Caco-2 (cell line): ENCODE results near the gene AMER2. TPM values are rescaled to one million over a fixed set of nuclear protein-coding genes. Genes with fewer than 3 reads are reported as not detected.

ENCODE experiments used
- BruUV-seq: library from RNA; stranded (reverse); fragments of 400-500 nt; replicated peaks from 2 replicates; lab custom pipeline; 2021; lab: Mats Ljungman, UMichigan
- CTCF ChIA-PET: fragments of 300-600 bp; sonication (Branson Sonifier 250); formaldehyde crosslinking; loops from one replicate; lab custom pipeline; 2022; ENCODE audit warnings: antibody characterized with exemption; lab: Charles Lee
- POLR2A ChIA-PET: fragments of 300-600 bp; sonication (Branson Sonifier 250); formaldehyde crosslinking; loops from one replicate; lab custom pipeline; 2022; ENCODE audit warnings: antibody characterized with exemption; lab: Charles Lee
- DNase-seq, 2 experiments: peaks; one replicate each; pipeline versions ENCODE4 v3.0.0 to v3.0.0-alpha.2; 2020 to 2022
- H3K27me3 ChIP-seq: replicated peaks from 2 replicates; pipeline ENCODE4 v1.6.0; 2011; ENCODE audit warnings: low read length; ENCODE audit not compliant: control insufficient read depth, insufficient read depth
- H3K36me3 ChIP-seq: 2 replicates; pipeline ENCODE4 v1.5.1; 2011; ENCODE audit warnings: low read length; ENCODE audit not compliant: control insufficient read depth, insufficient read depth
- H3K4me1 ChIP-seq: fragments of 250-450 bp; sonication (Bioruptor Pico); 2 replicates; pipeline ENCODE4 v1.5.1; 2020; ENCODE audit warnings: mild to moderate bottlenecking
- H3K4me3 ChIP-seq: 2 replicates; pipeline ENCODE4 v1.5.1; 2011; ENCODE audit warnings: low read depth, mild to moderate bottlenecking, control low read depth, low read length
- H3K9me3 ChIP-seq: fragments of 250-450 bp; sonication (Bioruptor Pico); 2 replicates; pipeline ENCODE4 v1.5.1; 2020; ENCODE audit warnings: mild to moderate bottlenecking, moderate library complexity
- H3K27ac Mint-ChIP-seq: one replicate; pipeline ENCODE4 v1.8.0; 2022; ENCODE audit warnings: mixed read lengths; ENCODE audit not compliant: unreplicated experiment
- H3K27me3 Mint-ChIP-seq: one replicate; pipeline ENCODE4 v1.8.0; 2022; ENCODE audit warnings: mixed read lengths; ENCODE audit not compliant: insufficient read depth, unreplicated experiment
- H3K36me3 Mint-ChIP-seq: one replicate; pipeline ENCODE4 v1.8.0; 2022; ENCODE audit warnings: mild to moderate bottlenecking, mixed read lengths; ENCODE audit not compliant: insufficient read depth, unreplicated experiment
- H3K4me1 Mint-ChIP-seq: one replicate; pipeline ENCODE4 v1.8.0; 2022; ENCODE audit warnings: low read depth, mixed read lengths; ENCODE audit not compliant: unreplicated experiment
- H3K4me3 Mint-ChIP-seq: one replicate; pipeline ENCODE4 v1.8.0; 2022; ENCODE audit warnings: mild to moderate bottlenecking, moderate library complexity, mixed read lengths; ENCODE audit not compliant: unreplicated experiment
- H3K9me3 Mint-ChIP-seq: one replicate; pipeline ENCODE4 v1.8.0; 2022; ENCODE audit warnings: mixed read lengths; ENCODE audit not compliant: unreplicated experiment
- intact Hi-C: fragments of 100-400 bp; cut with micrococcal nuclease; formaldehyde crosslinking; loops from one replicate; pipeline ENCODE4 v1.10.0; 2022; ENCODE audit not compliant: unreplicated experiment
- total RNA-seq: library from RNA; stranded (reverse); gene quantifications from 2 replicates; pipeline ENCODE4 v1.2.3, GENCODE V29; 2022
- TF ChIP-seq, protein P1 (sequence below), 2 experiments: fragments of 200-600 bp in 1 of 2; IDR thresholded peaks; 1 replicate in 1 of 2; 2 replicates in 1 of 2; pipeline versions ENCODE4 v1.5.1 to v1.8.0; 2011 to 2022; ENCODE audit warnings: antibody characterized with exemption in 1 of 2, control low read depth in 1 of 2, inconsistent platforms in 1 of 2, low read depth in 1 of 2, low read length in 1 of 2, mild to moderate bottlenecking in 1 of 2, moderate library complexity in 1 of 2; ENCODE audit not compliant: insufficient read depth in 1 of 2, severe bottlenecking in 1 of 2, unreplicated experiment in 1 of 2

The AMER2 gene
- total RNA-seq, 1 experiment from 2014 or later: not detected

DNA sequence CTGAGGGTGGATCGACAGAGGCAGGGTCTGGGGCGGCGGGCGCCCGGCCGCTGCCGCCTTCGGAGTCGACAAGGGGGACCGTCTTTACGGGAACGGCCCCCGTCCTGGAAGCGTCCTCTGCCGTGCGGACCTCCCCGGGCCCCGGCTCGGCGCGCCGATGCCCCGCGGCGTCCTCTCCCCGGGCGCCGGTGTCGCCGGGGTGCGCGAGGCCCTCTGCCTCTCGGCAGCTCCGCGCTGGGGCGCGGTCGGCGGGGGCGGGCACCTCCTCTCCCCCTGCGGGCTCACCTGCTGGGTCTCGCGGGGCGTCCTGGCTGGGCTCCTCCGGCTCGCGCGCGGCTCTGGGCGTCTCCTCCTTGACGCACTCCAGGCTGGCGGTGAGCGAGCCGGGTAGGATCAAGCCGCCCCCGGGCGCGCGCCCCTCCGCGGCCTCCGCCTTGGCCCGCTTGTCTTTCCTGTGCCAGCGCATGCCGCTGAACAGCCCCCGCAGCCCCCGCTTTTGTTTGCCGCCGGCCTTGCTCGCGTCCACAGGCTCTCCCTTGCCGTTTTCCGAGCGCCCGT, 1.5 kb downstream of the AMER2 start:
- CTCF ChIA-PET: no interaction called here
- H3K4me3 Mint-ChIP-seq: no peak overlapping the region

GRCh38 chr13:25169951-25170553, 2.0 kb downstream of the AMER2 start:
- Mint-ChIP-seq H3K4me3 (no peak overlapping the region), H3K27me3 (peaks cover 14% of the 10 kb centered on the region)
- POLR2A ChIA-PET: no interaction called here

More for the DNA sequence above, 1.5 kb downstream of the AMER2 start:
- no peak overlapping the region for H3K4me3 ChIP-seq
- no peaks in the 10 kb centered on the region for H3K36me3 Mint-ChIP-seq
- no peaks in the 10 kb centered on the region for H3K4me1 Mint-ChIP-seq
- no peak overlapping the region for H3K27ac Mint-ChIP-seq
- peaks cover 14% of the 10 kb centered on the region for H3K27me3 Mint-ChIP-seq
- no peaks in the 10 kb centered on the region for H3K4me1 ChIP-seq
- no peaks in the 10 kb centered on the region for H3K9me3 ChIP-seq
- H3K9me3 Mint-ChIP-seq: peaks cover 9% of the 10 kb centered on the region
- TF ChIP-seq, protein P1, sequence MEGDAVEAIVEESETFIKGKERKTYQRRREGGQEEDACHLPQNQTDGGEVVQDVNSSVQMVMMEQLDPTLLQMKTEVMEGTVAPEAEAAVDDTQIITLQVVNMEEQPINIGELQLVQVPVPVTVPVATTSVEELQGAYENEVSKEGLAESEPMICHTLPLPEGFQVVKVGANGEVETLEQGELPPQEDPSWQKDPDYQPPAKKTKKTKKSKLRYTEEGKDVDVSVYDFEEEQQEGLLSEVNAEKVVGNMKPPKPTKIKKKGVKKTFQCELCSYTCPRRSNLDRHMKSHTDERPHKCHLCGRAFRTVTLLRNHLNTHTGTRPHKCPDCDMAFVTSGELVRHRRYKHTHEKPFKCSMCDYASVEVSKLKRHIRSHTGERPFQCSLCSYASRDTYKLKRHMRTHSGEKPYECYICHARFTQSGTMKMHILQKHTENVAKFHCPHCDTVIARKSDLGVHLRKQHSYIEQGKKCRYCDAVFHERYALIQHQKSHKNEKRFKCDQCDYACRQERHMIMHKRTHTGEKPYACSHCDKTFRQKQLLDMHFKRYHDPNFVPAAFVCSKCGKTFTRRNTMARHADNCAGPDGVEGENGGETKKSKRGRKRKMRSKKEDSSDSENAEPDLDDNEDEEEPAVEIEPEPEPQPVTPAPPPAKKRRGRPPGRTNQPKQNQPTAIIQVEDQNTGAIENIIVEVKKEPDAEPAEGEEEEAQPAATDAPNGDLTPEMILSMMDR (IDR thresholded peaks at IDR 0.05; ENCODE audit: insufficient read depth in 1 of 2, low read depth in 1 of 2, low read length in 1 of 2, severe bottlenecking in 1 of 2, unreplicated experiment in 1 of 2): no peak
- H3K27me3 ChIP-seq: no peaks in the 10 kb centered on the region; the same call in 1 of the 2 replicates
- no peaks in the 10 kb centered on the region for H3K36me3 ChIP-seq
- DNase-seq: no peak
- intact Hi-C loops: no loop called here
- POLR2A ChIA-PET: no interaction called here
- BruUV-seq: no TSS peak

DNA sequence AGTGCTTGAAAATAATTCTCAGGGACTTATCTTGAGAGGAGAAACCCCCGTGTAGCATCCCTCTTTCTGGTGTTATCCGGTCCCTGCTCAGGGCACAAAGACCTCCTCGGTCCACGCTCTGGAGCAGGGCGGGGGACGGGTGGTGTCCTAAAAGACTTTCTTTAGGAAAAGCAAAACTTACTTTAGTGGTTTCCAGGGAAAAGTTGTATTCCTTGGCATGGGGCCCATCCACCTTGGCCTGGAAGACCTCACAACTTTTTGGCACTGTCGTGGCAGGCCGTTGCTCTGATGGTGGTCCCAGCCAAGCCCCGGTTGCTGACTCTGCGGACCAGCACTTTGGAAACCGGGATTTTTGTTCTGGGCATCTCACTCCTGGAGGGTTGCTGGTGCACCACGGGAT, 2.7 kb downstream of the AMER2 start:
- no peaks in the 10 kb centered on the region for H3K36me3 ChIP-seq
- peaks cover 9% of the 10 kb centered on the region for H3K9me3 Mint-ChIP-seq
- CTCF ChIA-PET: no interaction called here
- no peaks in the 10 kb centered on the region for H3K4me1 ChIP-seq
- no peaks in the 10 kb centered on the region; the same call in 1 of the 2 replicates for H3K27me3 ChIP-seq
- peaks cover 8% of the 10 kb centered on the region for H3K27me3 Mint-ChIP-seq
- TF ChIP-seq, protein P1 (IDR thresholded peaks at IDR 0.05; ENCODE audit: insufficient read depth in 1 of 2, low read depth in 1 of 2, low read length in 1 of 2, severe bottlenecking in 1 of 2, unreplicated experiment in 1 of 2): no peak
- no TSS peak for BruUV-seq
- no peaks in the 10 kb centered on the region for H3K4me1 Mint-ChIP-seq
- DNase-seq: no peak
- intact Hi-C loops: no loop called here
- H3K4me3 ChIP-seq: no peak overlapping the region
- H3K27ac Mint-ChIP-seq: no peak overlapping the region
- POLR2A ChIA-PET: no interaction called here
- H3K4me3 Mint-ChIP-seq: no peak overlapping the region
- H3K9me3 ChIP-seq: no peaks in the 10 kb centered on the region
- H3K36me3 Mint-ChIP-seq: no peaks in the 10 kb centered on the region

More at GRCh38 chr13:25169951-25170553, 2.0 kb downstream of the AMER2 start:
- Histone ChIP-seq H3K9me3 (no peaks in the 10 kb centered on the region), H3K36me3 (no peaks in the 10 kb centered on the region), H3K4me3 (no peak overlapping the region), H3K27me3 (no peaks in the 10 kb centered on the region; the same call in 1 of the 2 replicates), H3K4me1 (no peaks in the 10 kb centered on the region)
- no peak overlapping the region for H3K27ac Mint-ChIP-seq
- CTCF ChIA-PET: no interaction called here
- no peaks in the 10 kb centered on the region for H3K36me3 Mint-ChIP-seq
- no TSS peak for BruUV-seq
- peaks cover 9% of the 10 kb centered on the region for H3K9me3 Mint-ChIP-seq
- no peaks in the 10 kb centered on the region for H3K4me1 Mint-ChIP-seq
- intact Hi-C loops: no loop called here
- no peak for DNase-seq
- TF ChIP-seq, protein P1 (IDR thresholded peaks at IDR 0.05; ENCODE audit: insufficient read depth in 1 of 2, low read depth in 1 of 2, low read length in 1 of 2, severe bottlenecking in 1 of 2, unreplicated experiment in 1 of 2): no peak
